NB4 (cell line): ENCODE data around the gene MARK3.
A peak's percentile ranks its signal among the peaks of the same experiment; 100 is the strongest.

ENCODE experiments used
- DNase-seq: peaks from one replicate; pipeline ENCODE4 v3.0.0; 2010; ENCODE audit warnings: low read depth
- H3K4me3 ChIP-seq: one replicate; pipeline ENCODE4 v1.5.1; 2011; ENCODE audit warnings: mild to moderate bottlenecking, low read depth, low read length, moderate library complexity
- CTCF ChIP-seq: IDR thresholded peaks from one replicate; pipeline ENCODE4 v1.5.1; 2012; ENCODE audit warnings: low read depth, low read length
- MAX ChIP-seq: IDR thresholded peaks from 2 replicates; pipeline ENCODE4 v1.6.1; 2011; ENCODE audit warnings: low read depth, low read length
- MYC ChIP-seq: IDR thresholded peaks from 2 replicates; pipeline ENCODE4 v1.6.1; 2011; ENCODE audit warnings: low read depth, low read length
- POLR2A ChIP-seq: IDR thresholded peaks from 2 replicates; pipeline ENCODE4 v1.6.1; 2011; ENCODE audit warnings: mild to moderate bottlenecking; ENCODE audit not compliant: insufficient read length; ENCODE audit errors: extremely low read depth

The MARK3 gene

GRCh38 chr14:103545219-103545914 lies 160.2 kb downstream of the MARK3 start:
- no peak overlapping the region for H3K4me3 ChIP-seq
- no peak for DNase-seq
- TF ChIP-seq MAX (no peak), MYC (no peak), CTCF (no peak)

GRCh38 chr14:103545915-103546651 lies 160.9 kb downstream of the MARK3 start:
- H3K4me3 ChIP-seq: no peak overlapping the region
- no peak for TF ChIP-seq CTCF
- DNase-seq: no peak

GRCh38 chr14:103546652-103547454 lies 161.6 kb downstream of the MARK3 start:
- peak; percentile 76 for TF ChIP-seq MAX
- no peak for TF ChIP-seq POLR2A
- TF ChIP-seq MYC: no peak
- TF ChIP-seq CTCF: peak; percentile 81
- DNase-seq: peak; percentile 64

GRCh38 chr14:103547455-103547940 lies 162.3 kb downstream of the MARK3 start:
- DNase-seq: no peak
- no peak overlapping the region for H3K4me3 ChIP-seq
- TF ChIP-seq CTCF (no peak), MAX (no peak), MYC (no peak)

More at GRCh38 chr14:103546652-103547454, 161.6 kb downstream of the MARK3 start:
- no peak overlapping the region for H3K4me3 ChIP-seq

- no peak overlapping the region for H3K4me3 ChIP-seq
- no peak for DNase-seq
- TF ChIP-seq CTCF (no peak), MAX (no peak), MYC (no peak), POLR2A (no peak)
These were observed 162.8 kb downstream of the MARK3 start for GRCh38 chr14:103547941-103548462.
